K562 (cell line): ENCODE data around the gene SMARCA4. TPM values are rescaled to one million over a fixed set of nuclear protein-coding genes. Genes with fewer than 3 reads are reported as not detected.

ENCODE experiments used
- COPS2 ChIP-seq: fragments of 450-650 bp; conservative IDR thresholded peaks from 2 replicates; pipeline ENCODE4 v1.6.1; 2016; ENCODE audit warnings: mild to moderate bottlenecking, moderate library complexity
- DNMT1 ChIP-seq: fragments of 450-650 bp; IDR thresholded peaks from 2 replicates; pipeline ENCODE4 v1.6.1; 2016; ENCODE audit warnings: antibody characterized with exemption, mild to moderate bottlenecking
- ETV5 ChIP-seq: sonication (generic); formaldehyde crosslinking; IDR thresholded peaks from 2 replicates; pipeline ENCODE4 v1.4.0; 2020; ENCODE audit warnings: low read depth, mild to moderate bottlenecking, missing genetic modification reagents
- HIVEP1 ChIP-seq: fragments of 250-450 bp; sonication (Bioruptor Pico); IDR thresholded peaks from 2 replicates; pipeline ENCODE4 v1.4.0; 2020; ENCODE audit warnings: mild to moderate bottlenecking
- KDM5B ChIP-seq: fragments of 200-600 bp; sonication (generic); IDR thresholded peaks from 2 replicates; pipeline ENCODE4 v1.6.1; 2012; ENCODE audit warnings: low read depth, mild to moderate bottlenecking, moderate library complexity, low read length, control low read depth, inconsistent platforms; ENCODE audit not compliant: insufficient replicate concordance
- NBN ChIP-seq: fragments of 450-650 bp; IDR thresholded peaks from 2 replicates; pipeline ENCODE4 v1.6.1; 2016; ENCODE audit warnings: low read depth, mild to moderate bottlenecking
- PCBP2 ChIP-seq: fragments of 200-400 bp; formaldehyde crosslinking; IDR thresholded peaks from 2 replicates; pipeline ENCODE4 v1.6.1; 2018; ENCODE audit warnings: low read length, low read depth, mild to moderate bottlenecking, moderate library complexity; ENCODE audit not compliant: poor library complexity, severe bottlenecking
- SMARCA5 ChIP-seq: fragments of 450-650 bp; IDR thresholded peaks from 2 replicates; pipeline ENCODE4 v1.6.1; 2016
- SNIP1 ChIP-seq: fragments of 450-650 bp; IDR thresholded peaks from 2 replicates; pipeline ENCODE4 v1.7.1; 2017; ENCODE audit warnings: low read depth, mild to moderate bottlenecking
- polyA plus RNA-seq, 8 experiments: library from polyadenylated mRNA; depleted of rRNA in 4 of 8; stranded (reverse) in 5 of 8; unstranded in 3 of 8; fragments of >200 nt; fragmentation: Nextera tagmentation in 2 of 8; fragmentation: Illumina TruSeq in 1 of 8; extraction: Ambion mirVana in 2 of 8; extraction: Trizol in 1 of 8; gene quantifications; 2 replicates each; pipeline versions ENCODE4 v1.2.1 to v1.2.3, GENCODE V29; 2011 to 2014; ENCODE audit warnings: inconsistent platforms in 1 of 8, missing spikeins in 1 of 8
- total RNA-seq, 7 experiments: library from RNA; depleted of rRNA in 6 of 7; stranded (reverse); fragments of >200 nt in 6 of 7; fragmentation: Illumina TruSeq in 2 of 7; extraction: Trizol in 2 of 7; gene quantifications; 2 replicates each; pipeline versions ENCODE4 v1.2.1 to v1.2.3, GENCODE V29; 2011 to 2021; ENCODE audit warnings: low replicate concordance in 1 of 7
- TF ChIP-seq, protein P1 (sequence below): fragments of 450-650 bp; IDR thresholded peaks from 2 replicates; pipeline ENCODE4 v1.6.1; 2016; ENCODE audit warnings: low read depth
- TF ChIP-seq, protein P2 (sequence below): fragments of 450-650 bp; formaldehyde crosslinking; IDR thresholded peaks from 2 replicates; pipeline ENCODE4 v1.4.0; 2020; ENCODE audit warnings: mild to moderate bottlenecking, moderate library complexity
- TF ChIP-seq, protein P3 (sequence below): conservative IDR thresholded peaks from 2 replicates; pipeline ENCODE4 v1.6.1; 2011; ENCODE audit warnings: low read depth, mild to moderate bottlenecking, low read length; ENCODE audit not compliant: control insufficient read depth
- TF ChIP-seq, protein P4 (sequence below): IDR thresholded peaks from 3 replicates; pipeline ENCODE4 v1.6.1; 2011; ENCODE audit warnings: borderline replicate concordance, mild to moderate bottlenecking, moderate library complexity; ENCODE audit not compliant: insufficient read length; ENCODE audit errors: extremely low read depth

SMARCA4 gene
- total and polyA plus RNA-seq, 9 of the 15 experiments (the other 6 are each of a cell fraction or from before 2014, with no cell fraction given), result 19.3 to 207 (median 52.1) TPM

DNA sequence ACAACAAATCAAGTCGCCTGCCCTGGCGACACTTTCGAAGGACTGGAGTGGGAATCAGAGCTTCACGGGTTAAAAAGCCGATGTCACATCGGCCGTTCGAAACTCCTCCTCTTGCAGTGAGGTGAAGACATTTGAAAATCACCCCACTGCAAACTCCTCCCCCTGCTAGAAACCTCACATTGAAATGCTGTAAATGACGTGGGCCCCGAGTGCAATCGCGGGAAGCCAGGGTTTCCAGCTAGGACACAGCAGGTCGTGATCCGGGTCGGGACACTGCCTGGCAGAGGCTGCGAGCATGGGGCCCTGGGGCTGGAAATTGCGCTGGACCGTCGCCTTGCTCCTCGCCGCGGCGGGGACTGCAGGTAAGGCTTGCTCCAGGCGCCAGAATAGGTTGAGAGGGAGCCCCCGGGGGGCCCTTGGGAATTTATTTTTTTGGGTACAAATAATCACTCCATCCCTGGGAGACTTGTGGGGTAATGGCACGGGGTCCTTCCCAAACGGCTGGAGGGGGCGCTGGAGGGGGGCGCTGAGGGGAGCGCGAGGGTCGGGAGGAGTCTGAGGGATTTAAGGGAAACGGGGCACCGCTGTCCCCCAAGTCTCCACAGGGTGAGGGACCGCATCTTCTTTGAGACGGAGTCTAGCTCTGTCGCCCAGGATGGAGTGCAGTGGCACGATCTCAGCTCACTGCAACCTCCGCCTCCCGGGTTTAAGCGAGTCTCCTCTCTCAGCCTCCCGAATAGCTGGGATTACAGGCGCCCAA is 128.6 kb downstream of the SMARCA4 start, which contains the start of gene LDLR (continued):
- TF ChIP-seq, protein P1, sequence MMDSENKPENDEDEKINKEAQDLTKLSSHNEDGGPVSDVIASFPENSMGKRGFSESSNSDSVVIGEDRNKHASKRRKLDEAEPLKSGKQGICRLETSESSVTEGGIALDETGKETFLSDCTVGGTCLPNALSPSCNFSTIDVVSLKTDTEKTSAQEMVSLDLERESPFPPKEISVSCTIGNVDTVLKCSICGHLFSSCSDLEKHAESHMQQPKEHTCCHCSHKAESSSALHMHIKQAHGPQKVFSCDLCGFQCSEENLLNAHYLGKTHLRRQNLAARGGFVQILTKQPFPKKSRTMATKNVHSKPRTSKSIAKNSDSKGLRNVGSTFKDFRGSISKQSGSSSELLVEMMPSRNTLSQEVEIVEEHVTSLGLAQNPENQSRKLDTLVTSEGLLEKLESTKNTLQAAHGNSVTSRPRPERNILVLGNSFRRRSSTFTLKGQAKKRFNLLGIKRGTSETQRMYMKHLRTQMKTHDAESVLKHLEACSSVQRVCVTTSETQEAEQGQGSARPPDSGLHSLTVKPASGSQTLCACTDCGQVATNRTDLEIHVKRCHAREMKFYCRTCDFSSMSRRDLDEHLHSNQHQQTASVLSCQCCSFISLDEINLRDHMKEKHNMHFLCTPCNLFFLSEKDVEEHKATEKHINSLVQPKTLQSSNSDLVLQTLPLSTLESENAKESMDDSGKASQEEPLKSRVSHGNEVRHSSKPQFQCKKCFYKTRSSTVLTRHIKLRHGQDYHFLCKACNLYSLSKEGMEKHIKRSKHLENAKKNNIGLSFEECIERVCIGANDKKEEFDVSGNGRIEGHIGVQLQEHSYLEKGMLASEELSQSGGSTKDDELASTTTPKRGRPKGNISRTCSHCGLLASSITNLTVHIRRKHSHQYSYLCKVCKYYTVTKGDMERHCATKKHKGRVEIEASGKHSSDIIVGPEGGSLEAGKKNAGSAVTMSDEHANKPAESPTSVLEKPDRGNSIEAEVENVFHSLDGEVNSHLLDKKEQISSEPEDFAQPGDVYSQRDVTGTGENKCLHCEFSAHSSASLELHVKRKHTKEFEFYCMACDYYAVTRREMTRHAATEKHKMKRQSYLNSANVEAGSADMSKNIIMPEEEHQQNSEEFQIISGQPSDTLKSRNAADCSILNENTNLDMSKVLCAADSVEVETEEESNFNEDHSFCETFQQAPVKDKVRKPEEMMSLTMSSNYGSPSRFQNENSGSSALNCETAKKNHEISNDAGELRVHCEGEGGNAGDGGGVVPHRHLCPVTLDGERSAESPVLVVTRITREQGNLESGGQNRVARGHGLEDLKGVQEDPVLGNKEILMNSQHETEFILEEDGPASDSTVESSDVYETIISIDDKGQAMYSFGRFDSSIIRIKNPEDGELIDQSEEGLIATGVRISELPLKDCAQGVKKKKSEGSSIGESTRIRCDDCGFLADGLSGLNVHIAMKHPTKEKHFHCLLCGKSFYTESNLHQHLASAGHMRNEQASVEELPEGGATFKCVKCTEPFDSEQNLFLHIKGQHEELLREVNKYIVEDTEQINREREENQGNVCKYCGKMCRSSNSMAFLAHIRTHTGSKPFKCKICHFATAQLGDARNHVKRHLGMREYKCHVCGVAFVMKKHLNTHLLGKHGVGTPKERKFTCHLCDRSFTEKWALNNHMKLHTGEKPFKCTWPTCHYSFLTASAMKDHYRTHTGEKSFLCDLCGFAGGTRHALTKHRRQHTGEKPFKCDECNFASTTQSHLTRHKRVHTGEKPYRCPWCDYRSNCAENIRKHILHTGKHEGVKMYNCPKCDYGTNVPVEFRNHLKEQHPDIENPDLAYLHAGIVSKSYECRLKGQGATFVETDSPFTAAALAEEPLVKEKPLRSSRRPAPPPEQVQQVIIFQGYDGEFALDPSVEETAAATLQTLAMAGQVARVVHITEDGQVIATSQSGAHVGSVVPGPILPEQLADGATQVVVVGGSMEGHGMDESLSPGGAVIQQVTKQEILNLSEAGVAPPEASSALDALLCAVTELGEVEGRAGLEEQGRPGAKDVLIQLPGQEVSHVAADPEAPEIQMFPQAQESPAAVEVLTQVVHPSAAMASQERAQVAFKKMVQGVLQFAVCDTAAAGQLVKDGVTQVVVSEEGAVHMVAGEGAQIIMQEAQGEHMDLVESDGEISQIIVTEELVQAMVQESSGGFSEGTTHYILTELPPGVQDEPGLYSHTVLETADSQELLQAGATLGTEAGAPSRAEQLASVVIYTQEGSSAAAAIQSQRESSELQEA, result no peak
- TF ChIP-seq SMARCA5 (no peak), SNIP1 (no peak), ETV5 (0 out of 2 replicates have a peak, but pooled peaks have one; percentile 13), COPS2 (no peak), DNMT1 (no peak), KDM5B (peak; percentile 88), NBN (peak; percentile 60; the same call in 1 of the 2 replicates), PCBP2 (no peak), HIVEP1 (CRISPR knock-in tag) (no peak)
- TF ChIP-seq, protein P2, sequence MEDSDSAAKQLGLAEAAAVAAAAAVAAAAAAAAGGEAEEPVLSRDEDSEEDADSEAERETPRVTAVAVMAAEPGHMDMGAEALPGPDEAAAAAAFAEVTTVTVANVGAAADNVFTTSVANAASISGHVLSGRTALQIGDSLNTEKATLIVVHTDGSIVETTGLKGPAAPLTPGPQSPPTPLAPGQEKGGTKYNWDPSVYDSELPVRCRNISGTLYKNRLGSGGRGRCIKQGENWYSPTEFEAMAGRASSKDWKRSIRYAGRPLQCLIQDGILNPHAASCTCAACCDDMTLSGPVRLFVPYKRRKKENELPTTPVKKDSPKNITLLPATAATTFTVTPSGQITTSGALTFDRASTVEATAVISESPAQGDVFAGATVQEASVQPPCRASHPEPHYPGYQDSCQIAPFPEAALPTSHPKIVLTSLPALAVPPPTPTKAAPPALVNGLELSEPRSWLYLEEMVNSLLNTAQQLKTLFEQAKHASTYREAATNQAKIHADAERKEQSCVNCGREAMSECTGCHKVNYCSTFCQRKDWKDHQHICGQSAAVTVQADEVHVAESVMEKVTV, result no peak
- TF ChIP-seq, protein P3, sequence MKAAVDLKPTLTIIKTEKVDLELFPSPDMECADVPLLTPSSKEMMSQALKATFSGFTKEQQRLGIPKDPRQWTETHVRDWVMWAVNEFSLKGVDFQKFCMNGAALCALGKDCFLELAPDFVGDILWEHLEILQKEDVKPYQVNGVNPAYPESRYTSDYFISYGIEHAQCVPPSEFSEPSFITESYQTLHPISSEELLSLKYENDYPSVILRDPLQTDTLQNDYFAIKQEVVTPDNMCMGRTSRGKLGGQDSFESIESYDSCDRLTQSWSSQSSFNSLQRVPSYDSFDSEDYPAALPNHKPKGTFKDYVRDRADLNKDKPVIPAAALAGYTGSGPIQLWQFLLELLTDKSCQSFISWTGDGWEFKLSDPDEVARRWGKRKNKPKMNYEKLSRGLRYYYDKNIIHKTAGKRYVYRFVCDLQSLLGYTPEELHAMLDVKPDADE, result peak; percentile 84
- TF ChIP-seq, protein P4, sequence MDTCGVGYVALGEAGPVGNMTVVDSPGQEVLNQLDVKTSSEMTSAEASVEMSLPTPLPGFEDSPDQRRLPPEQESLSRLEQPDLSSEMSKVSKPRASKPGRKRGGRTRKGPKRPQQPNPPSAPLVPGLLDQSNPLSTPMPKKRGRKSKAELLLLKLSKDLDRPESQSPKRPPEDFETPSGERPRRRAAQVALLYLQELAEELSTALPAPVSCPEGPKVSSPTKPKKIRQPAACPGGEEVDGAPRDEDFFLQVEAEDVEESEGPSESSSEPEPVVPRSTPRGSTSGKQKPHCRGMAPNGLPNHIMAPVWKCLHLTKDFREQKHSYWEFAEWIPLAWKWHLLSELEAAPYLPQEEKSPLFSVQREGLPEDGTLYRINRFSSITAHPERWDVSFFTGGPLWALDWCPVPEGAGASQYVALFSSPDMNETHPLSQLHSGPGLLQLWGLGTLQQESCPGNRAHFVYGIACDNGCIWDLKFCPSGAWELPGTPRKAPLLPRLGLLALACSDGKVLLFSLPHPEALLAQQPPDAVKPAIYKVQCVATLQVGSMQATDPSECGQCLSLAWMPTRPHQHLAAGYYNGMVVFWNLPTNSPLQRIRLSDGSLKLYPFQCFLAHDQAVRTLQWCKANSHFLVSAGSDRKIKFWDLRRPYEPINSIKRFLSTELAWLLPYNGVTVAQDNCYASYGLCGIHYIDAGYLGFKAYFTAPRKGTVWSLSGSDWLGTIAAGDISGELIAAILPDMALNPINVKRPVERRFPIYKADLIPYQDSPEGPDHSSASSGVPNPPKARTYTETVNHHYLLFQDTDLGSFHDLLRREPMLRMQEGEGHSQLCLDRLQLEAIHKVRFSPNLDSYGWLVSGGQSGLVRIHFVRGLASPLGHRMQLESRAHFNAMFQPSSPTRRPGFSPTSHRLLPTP, result no peak
